SK-N-MC (cell line): ENCODE measurements around the gene SRPRB.

Experiments used
- EZH2 ChIP-seq: fragments of 200-600 bp; sonication (generic); IDR thresholded peaks from one replicate; pipeline ENCODE4 v1.6.1; 2017; ENCODE audit warnings: antibody characterized with exemption
- FOXP2 ChIP-seq: optimal IDR thresholded peaks from 2 replicates; pipeline ENCODE3; 2011; ENCODE audit warnings: mild to moderate bottlenecking, moderate library complexity; ENCODE audit not compliant: insufficient read depth; ENCODE audit errors: extremely low read length, control extremely low read depth
- POLR2AphosphoS5 ChIP-seq: IDR thresholded peaks from 2 replicates; pipeline ENCODE4 v1.6.1; 2012; ENCODE audit warnings: mild to moderate bottlenecking, low read depth, low read length, borderline replicate concordance

DNA sequence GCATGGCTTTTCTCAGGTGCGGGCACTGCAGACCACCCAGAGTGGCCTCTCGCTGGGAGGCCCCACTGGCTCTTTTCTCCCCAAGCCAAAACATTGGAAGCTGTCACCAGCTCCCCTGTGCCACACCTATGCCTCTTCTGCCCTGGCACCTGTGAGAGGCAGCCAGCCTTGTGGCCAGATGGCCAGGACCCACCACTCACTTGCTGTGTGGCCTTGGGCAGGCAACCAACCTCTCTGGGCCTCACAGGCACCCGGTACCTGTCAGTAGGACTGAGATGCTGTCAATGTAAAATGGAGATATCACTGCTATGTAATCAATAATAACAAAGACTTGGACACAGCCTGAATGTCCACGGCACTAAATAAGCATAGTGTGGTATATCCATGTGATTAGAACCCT is 36.5 kb downstream of the SRPRB start:
- TF ChIP-seq POLR2AphosphoS5: no peak
- TF ChIP-seq EZH2: no peak
- TF ChIP-seq FOXP2: no peak
